Lung (tissue), 12 donors: ENCODE data around the gene BCKDHB. TPM values are rescaled to one million over a fixed set of nuclear protein-coding genes. Genes with fewer than 3 reads are reported as not detected.
A peak's percentile ranks its signal among the peaks of the same experiment; 100 is the strongest.

ENCODE experiments used
- ATAC-seq: fragments of 200-7000 bp; cut with Tn5 transposase; one replicate; pipeline ENCODE4 v1.9.1; 2020; ENCODE audit warnings: moderate number of reproducible peaks; ENCODE audit not compliant: insufficient read depth, low FRiP score
- DNase-seq, 3 donors: peaks; one replicate each; pipeline ENCODE4 v3.0.0-alpha.2; 2013 to 2017
- H3K27ac ChIP-seq, 2 donors: one replicate each; pipeline ENCODE4 v1.5.1; 2013; ENCODE audit warnings: mild to moderate bottlenecking in 2 of 2, moderate library complexity in 2 of 2, control low read depth in 1 of 2, inconsistent platforms in 1 of 2, low read depth in 1 of 2, low read length in 1 of 2
- H3K27me3 ChIP-seq, 3 donors: one replicate each; pipeline ENCODE4 v1.5.1; 2013; ENCODE audit warnings: low read length in 2 of 3; ENCODE audit not compliant: control insufficient read depth in 3 of 3, insufficient read depth in 3 of 3
- H3K36me3 ChIP-seq, 4 donors: one replicate each; pipeline ENCODE4 v1.5.1; 2013; ENCODE audit warnings: low read length in 4 of 4, mild to moderate bottlenecking in 1 of 4, moderate library complexity in 1 of 4; ENCODE audit not compliant: control insufficient read depth in 4 of 4, insufficient read depth in 4 of 4
- H3K4me1 ChIP-seq, 5 donors: one replicate each; pipeline ENCODE4 v1.5.1; 2013; ENCODE audit warnings: low read length in 5 of 5, mild to moderate bottlenecking in 2 of 5, moderate library complexity in 1 of 5; ENCODE audit not compliant: control insufficient read depth in 5 of 5, insufficient read depth in 5 of 5
- H3K4me3 ChIP-seq: one replicate; pipeline ENCODE4 v1.5.1; 2013; ENCODE audit warnings: mild to moderate bottlenecking, control low read depth, moderate library complexity
- H3K9ac ChIP-seq, 2 donors: one replicate each; pipeline ENCODE4 v1.5.1; 2013; ENCODE audit warnings: low read length in 2 of 2, control low read depth in 1 of 2; ENCODE audit not compliant: insufficient read depth in 1 of 2
- H3K9me3 ChIP-seq, 4 donors: one replicate each; pipeline ENCODE4 v1.5.1; 2013; ENCODE audit warnings: low read length in 3 of 4, mild to moderate bottlenecking in 1 of 4, moderate library complexity in 1 of 4; ENCODE audit not compliant: control insufficient read depth in 4 of 4, insufficient read depth in 3 of 4
- CTCF ChIP-seq: IDR thresholded peaks from 2 replicates; pipeline ENCODE4 v1.5.1; 2012; ENCODE audit warnings: mild to moderate bottlenecking; ENCODE audit errors: control extremely low read depth, extremely low read depth
- WGBS, 2 donors: extraction: QIAGEN DNeasy Blood & Tissue Kit; methylation state at CpG; one replicate each; pipeline ENCODE4 v1.1.7; 2013; 5-methylcytosine and 5-hydroxymethylcytosine counted together
- polyA plus RNA-seq, 2 donors: library from polyadenylated mRNA; stranded (reverse); fragments of 200-250 nt; gene quantifications; one replicate each; pipeline ENCODE4 v1.2.1, GENCODE V29; 2013
- total RNA-seq, 2 donors: library from RNA; depleted of rRNA in 1 of 2; stranded (reverse); fragments of >200 nt in 1 of 2; gene quantifications; one replicate each; pipeline ENCODE4 v1.2.1, GENCODE V29; 2014 to 2021
- donor health status: control.
- donor health status: control.
- donor health status: Bipolar disorder and iron deficiency.
- donor health status: healthy.
- donor health status: DM: yes; HTN: yes; CAD: no.

Gene BCKDHB
- total and polyA plus RNA-seq, 4 donors, result 6.9 to 27.7 (median 15.7) TPM

- ATAC-seq, result no peak
- 79 to 83% methylated on average over 3 of the region's 3 CpGs for WGBS, 2 donors
Observed at GRCh38 chr6:80325742-80326141, 219.3 kb downstream of the BCKDHB start.

GRCh38 chr6:80328652-80329051 lies 222.2 kb downstream of the BCKDHB start:
- ATAC-seq (no peak), DNase-seq (no peak)
- WGBS, 2 donors, result 61 to 78% methylated on average over 1 of the region's 1 CpG
- no peak for TF ChIP-seq CTCF
- H3K4me3 ChIP-seq, result no peak overlapping the region
- H3K9me3 ChIP-seq, result no peaks in the 10 kb centered on the region
- peaks cover 0 to 3% (median 0%) of the 10 kb centered on the region in 5 donors for H3K4me1 ChIP-seq
- no peaks in the 10 kb centered on the region for H3K36me3 ChIP-seq
- H3K9ac ChIP-seq, result no peak overlapping the region
- no peaks in the 10 kb centered on the region for H3K27me3 ChIP-seq
- no peak overlapping the region for H3K27ac ChIP-seq

More at GRCh38 chr6:80325742-80326141, 219.3 kb downstream of the BCKDHB start:
- TF ChIP-seq CTCF, result no peak
- Histone ChIP-seq H3K4me3 (no peak overlapping the region), H3K36me3 (no peaks in the 10 kb centered on the region), H3K9ac (no peak overlapping the region), H3K9me3 (no peaks in the 10 kb centered on the region), H3K27me3 (no peaks in the 10 kb centered on the region), H3K27ac (no peak overlapping the region), H3K4me1 (peaks cover 0 to 2% (median 0%) of the 10 kb centered on the region in 5 donors)
- DNase-seq, result peak in 2 of 3 donors; percentile 48

- no peaks in the 10 kb centered on the region for H3K9me3 ChIP-seq
- no peak overlapping the region for H3K9ac ChIP-seq
- H3K4me3 ChIP-seq, result no peak overlapping the region
- no peaks in the 10 kb centered on the region for H3K36me3 ChIP-seq
- TF ChIP-seq CTCF, result no peak
- DNase-seq (no peak), ATAC-seq (no peak)
- peaks cover 0 to 4% (median 2%) of the 10 kb centered on the region in 5 donors for H3K4me1 ChIP-seq
- no peak overlapping the region for H3K27ac ChIP-seq
- no peaks in the 10 kb centered on the region for H3K27me3 ChIP-seq
Observed at GRCh38 chr6:80329496-80329895, 223.0 kb downstream of the BCKDHB start.

DNA sequence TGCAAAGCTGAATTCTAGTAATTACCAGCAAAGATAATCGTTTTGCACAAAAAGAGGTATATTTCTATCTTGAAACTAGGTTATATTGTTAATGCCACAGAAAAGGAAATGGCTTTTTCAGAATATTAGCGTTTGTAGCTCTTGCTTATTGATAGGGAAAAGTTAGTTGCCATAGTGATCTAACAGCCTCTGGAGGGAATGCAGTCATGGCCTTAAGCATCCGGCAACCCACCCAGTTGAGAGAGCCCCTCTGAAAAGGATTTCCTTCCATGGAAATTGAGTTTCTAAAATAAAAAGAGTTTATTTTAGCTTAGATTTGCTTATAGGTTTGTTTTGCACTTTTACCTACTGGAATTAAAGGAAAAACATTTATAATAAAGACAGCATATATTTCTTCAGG lies 224.5 kb downstream of the BCKDHB start:
- no peaks in the 10 kb centered on the region for H3K36me3 ChIP-seq
- H3K9ac ChIP-seq, result no peak overlapping the region
- H3K9me3 ChIP-seq, result no peaks in the 10 kb centered on the region
- H3K27ac ChIP-seq, result no peak overlapping the region
- H3K4me1 ChIP-seq, result peaks cover 0 to 5% (median 2%) of the 10 kb centered on the region in 5 donors
- no peak overlapping the region for H3K4me3 ChIP-seq
- no peak for ATAC-seq
- H3K27me3 ChIP-seq, result no peaks in the 10 kb centered on the region
- no peak for DNase-seq
- WGBS, 2 donors, result 74 to 75% methylated on average over 3 of the region's 3 CpGs
- TF ChIP-seq CTCF, result no peak
